ENCODE measurements around the gene SGK2. TPM values are rescaled to one million over a fixed set of nuclear protein-coding genes. Genes with fewer than 3 reads are reported as not detected.

SGK2 gene
- total and polyA plus RNA-seq, 9 of the 15 experiments (the other 6 are each of a cell fraction or from before 2014, with no cell fraction given): 0.07 to 0.31 (median 0.15) TPM; not detected in 2

- TF ChIP-seq, protein P1, sequence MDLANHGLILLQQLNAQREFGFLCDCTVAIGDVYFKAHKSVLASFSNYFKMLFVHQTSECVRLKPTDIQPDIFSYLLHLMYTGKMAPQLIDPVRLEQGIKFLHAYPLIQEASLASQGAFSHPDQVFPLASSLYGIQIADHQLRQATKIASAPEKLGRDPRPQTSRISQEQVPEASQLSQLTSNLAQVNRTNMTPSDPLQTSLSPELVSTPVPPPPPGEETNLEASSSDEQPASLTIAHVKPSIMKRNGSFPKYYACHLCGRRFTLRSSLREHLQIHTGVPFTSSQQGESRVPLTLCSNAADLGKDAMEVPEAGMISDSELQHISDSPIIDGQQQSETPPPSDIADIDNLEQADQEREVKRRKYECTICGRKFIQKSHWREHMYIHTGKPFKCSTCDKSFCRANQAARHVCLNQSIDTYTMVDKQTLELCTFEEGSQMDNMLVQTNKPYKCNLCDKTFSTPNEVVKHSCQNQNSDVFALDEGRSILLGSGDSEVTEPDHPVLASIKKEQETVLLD (IDR thresholded peaks at IDR 0.05): no peak
- TF ChIP-seq U2AF2 (optimal IDR thresholded peaks at IDR 0.05; ENCODE audit: low read depth, low read length) (no peak), TRIM25 (IDR thresholded peaks at IDR 0.05; ENCODE audit: borderline replicate concordance) (no peak), ARHGAP35 (IDR thresholded peaks at IDR 0.05; ENCODE audit: partially characterized antibody) (no peak), ZNF644 (tag; IDR thresholded peaks at IDR 0.05; ENCODE audit: low read depth) (no peak), ZNF263 (CRISPR knock-in tag; IDR thresholded peaks at IDR 0.05; ENCODE audit: borderline replicate concordance) (no peak), ZBTB17 (CRISPR knock-in tag; IDR thresholded peaks at IDR 0.05) (no peak), ELF1 (tag; IDR thresholded peaks at IDR 0.05) (no peak), CBX5 (IDR thresholded peaks at IDR 0.05; ENCODE audit: borderline replicate concordance, low read depth) (no peak), GABPA (tag; conservative IDR thresholded peaks at IDR 0.05; ENCODE audit: low read depth) (no peak)
- TF ChIP-seq, protein P2, sequence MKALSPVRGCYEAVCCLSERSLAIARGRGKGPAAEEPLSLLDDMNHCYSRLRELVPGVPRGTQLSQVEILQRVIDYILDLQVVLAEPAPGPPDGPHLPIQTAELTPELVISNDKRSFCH (CRISPR knock-in tag; IDR thresholded peaks at IDR 0.05): no peak
- TF ChIP-seq, protein P2 (tag; IDR thresholded peaks at IDR 0.05): no peak
- in situ Hi-C loops (cut with MboI) (loop anchor here (10.0 kb wide), 1 partner anchor 536 kb away; no protein-coding TSS in a partner anchor), intact Hi-C loops (cut with micrococcal nuclease) (no loop called here)
- H3K79me2 ChIP-seq (ENCODE audit: control insufficient read depth, insufficient read depth, low read length): no peaks in the 10 kb centered on the region
- CTCF ChIA-PET (ENCODE audit: low intra/inter-chr PET ratio): no interaction called here
- no peak for ATAC-seq
- no peak overlapping the region for H3K4me3 ChIP-seq
- no peak for DNase-seq (ENCODE audit: extremely low read depth in 1 of 4, low spot score in 3 of 4)
- no TSS peak for BruUV-seq (replicated peaks)
- 42% methylated on average over 5 of the region's 5 CpGs for WGBS (ENCODE audit: insufficient coverage, low coverage, missing lambda C conversion rate)
- POLR2A ChIA-PET: interaction anchor here (1.0 to 1.3 kb wide), 2 partner anchors 10 to 31 kb away, joined by 4 to 5 read pairs; no protein-coding TSS in a partner anchor
- no peak overlapping the region for H3K4me2 ChIP-seq (ENCODE audit: insufficient read depth, low read length)
- no peaks in the 10 kb centered on the region for H3K9me1 ChIP-seq (ENCODE audit: control insufficient read depth, insufficient read depth, low read length)
- H3K9ac ChIP-seq (ENCODE audit: insufficient read depth in 1 of 2, low read depth in 2 of 2, low read length in 2 of 2): no peak overlapping the region
- H4K20me1 ChIP-seq (replicated peaks; ENCODE audit: control insufficient read depth, insufficient read depth, low read length): no peaks in the 10 kb centered on the region
- peaks cover 4 to 14% of the 10 kb centered on the region in 2 experiments; a peak in 3 of 5 replicates for H3K4me1 ChIP-seq (replicated peaks in 1 of 2; ENCODE audit: control insufficient read depth in 2 of 2, insufficient read depth in 2 of 2, low read length in 2 of 2)
- H2AFZ ChIP-seq (ENCODE audit: low read depth, low read length): no peak overlapping the region
- no peaks in the 10 kb centered on the region for H3K9me3 ChIP-seq (replicated peaks; ENCODE audit: control insufficient read depth, insufficient read depth, low read depth, low read length)
- no peak for FAIRE-seq
- no peak overlapping the region for H3K27ac ChIP-seq (ENCODE audit: extremely low read depth, low read depth, low read length)
- no peaks in the 10 kb centered on the region; the same call in 2 of the 3 replicates for H3K36me3 ChIP-seq (ENCODE audit: control insufficient read depth, insufficient read depth, low read length)
- no peaks in the 10 kb centered on the region for H3K27me3 ChIP-seq (ENCODE audit: control insufficient read depth in 2 of 2, insufficient read depth in 2 of 2, low read length in 2 of 2)
Observed at GRCh38 chr20:43548273-43548880, 10.4 kb upstream of the SGK2 start.

Measured in K562 (cell line).